GM23338 (cell line): ENCODE measurements around the gene MVB12B. TPM values are rescaled to one million over a fixed set of nuclear protein-coding genes. Genes with fewer than 3 reads are reported as not detected.
"Not testable (repeated sequence)": the region's sequence is repeated elsewhere in the genome, so short reads cannot be mapped to it uniquely, and the experiment has no call there.

Experiments
- ATAC-seq: fragments of 200-7000 bp; cut with Tn5 transposase; 3 replicates; pipeline ENCODE4 v1.9.1; 2020
- DNase-seq: peaks from one replicate; pipeline ENCODE4 v3.0.0-alpha.2; 2015; ENCODE audit warnings: low spot score
- H2AFZ ChIP-seq: fragments of 200-600 bp; sonication (generic); 2 replicates; pipeline ENCODE4 v1.8.0; 2016; ENCODE audit warnings: antibody characterized with exemption, mild to moderate bottlenecking, moderate library complexity
- H3F3A ChIP-seq: fragments of 200-600 bp; sonication (generic); replicated peaks from 2 replicates; pipeline ENCODE4 v1.8.0; 2017; ENCODE audit warnings: antibody characterized with exemption, mixed run types, low read depth
- H3K27ac ChIP-seq: fragments of 200-600 bp; sonication (generic); 2 replicates; pipeline ENCODE4 v1.6.1; 2016; ENCODE audit warnings: low read depth
- H3K27me3 ChIP-seq: fragments of 200-600 bp; sonication (generic); 2 replicates; pipeline ENCODE4 v1.8.0; 2016; ENCODE audit warnings: mild to moderate bottlenecking, mixed run types, moderate library complexity; ENCODE audit not compliant: insufficient read depth
- H3K36me3 ChIP-seq: fragments of 200-600 bp; sonication (generic); 2 replicates; pipeline ENCODE4 v1.8.0; 2016; ENCODE audit warnings: mild to moderate bottlenecking; ENCODE audit not compliant: insufficient read depth
- H3K4me1 ChIP-seq: fragments of 200-600 bp; sonication (generic); 2 replicates; pipeline ENCODE4 v1.8.0; 2016; ENCODE audit warnings: mild to moderate bottlenecking, moderate library complexity; ENCODE audit not compliant: insufficient read depth
- H3K4me2 ChIP-seq: fragments of 200-600 bp; sonication (generic); 2 replicates; pipeline ENCODE4 v1.7.1; 2017; ENCODE audit warnings: mixed run types
- H3K4me3 ChIP-seq: fragments of 200-600 bp; sonication (generic); 2 replicates; pipeline ENCODE4 v1.6.1; 2016; ENCODE audit warnings: mixed run types
- H3K79me2 ChIP-seq: fragments of 200-600 bp; sonication (generic); replicated peaks from 2 replicates; pipeline ENCODE4 v1.8.0; 2017; ENCODE audit warnings: mild to moderate bottlenecking; ENCODE audit not compliant: insufficient read depth
- H3K9me2 ChIP-seq: fragments of 200-600 bp; sonication (generic); 2 replicates; pipeline ENCODE4 v1.8.0; 2017; ENCODE audit not compliant: insufficient read depth
- H4K20me1 ChIP-seq: fragments of 200-600 bp; sonication (generic); replicated peaks from 2 replicates; pipeline ENCODE4 v1.8.0; 2017; ENCODE audit warnings: mild to moderate bottlenecking; ENCODE audit not compliant: insufficient read depth
- H3K27ac Mint-ChIP-seq: 2 replicates; pipeline ENCODE4 v1.8.0; 2020; ENCODE audit warnings: inconsistent platforms, mild to moderate bottlenecking, moderate library complexity, mixed read lengths
- H3K27me3 Mint-ChIP-seq: 3 replicates; pipeline ENCODE4 v1.8.0; 2022; ENCODE audit warnings: low read depth, mild to moderate bottlenecking, moderate library complexity, mixed read lengths, inconsistent platforms; ENCODE audit not compliant: insufficient read depth, poor library complexity
- H3K36me3 Mint-ChIP-seq: 3 replicates; pipeline ENCODE4 v1.8.0; 2021; ENCODE audit warnings: low read depth, mild to moderate bottlenecking, inconsistent platforms, moderate library complexity, mixed read lengths
- H3K4me1 Mint-ChIP-seq: 3 replicates; pipeline ENCODE4 v1.8.0; 2020; ENCODE audit warnings: mild to moderate bottlenecking, inconsistent platforms, mixed read lengths
- H3K4me3 Mint-ChIP-seq: 3 replicates; pipeline ENCODE4 v1.8.0; 2021; ENCODE audit warnings: moderate library complexity, mild to moderate bottlenecking, inconsistent platforms, mixed read lengths
- H3K9me3 Mint-ChIP-seq: 3 replicates; pipeline ENCODE4 v1.8.0; 2020; ENCODE audit warnings: moderate library complexity, mild to moderate bottlenecking, inconsistent platforms, mixed read lengths
- polyA plus RNA-seq: library from polyadenylated mRNA; unstranded; fragments of >200 nt; fragmentation: Nextera tagmentation; extraction: Ambion mirVana; gene quantifications from 2 replicates; pipeline ENCODE4 v1.2.1, GENCODE V29; 2016
- small RNA-seq: library from RNA; depleted of rRNA; stranded (forward); fragments of <200 nt; gene quantifications from one replicate; pipeline ENCODE3, GENCODE V24; 2014; ENCODE audit warnings: low replicate concordance
- total RNA-seq: library from RNA; depleted of rRNA; stranded (reverse); fragments of >200 nt; shearing (Covaris generic); gene quantifications from 2 replicates; pipeline ENCODE4 v1.2.3, GENCODE V29; 2014
- TF ChIP-seq, protein P1 (sequence below), 2 experiments: fragments of 200-600 bp in 1 of 2; sonication (generic) in 1 of 2; conservative IDR thresholded peaks; 2 replicates each; pipeline versions ENCODE4 v1.5.1 to v1.6.1; 2016 to 2017; ENCODE audit warnings: antibody characterized with exemption in 2 of 2, low read depth in 2 of 2, mild to moderate bottlenecking in 2 of 2, moderate library complexity in 1 of 2

MVB12B gene
- total and polyA plus RNA-seq, 2 experiments from 2014 or later: 1.9 to 6.6 TPM

DNA sequence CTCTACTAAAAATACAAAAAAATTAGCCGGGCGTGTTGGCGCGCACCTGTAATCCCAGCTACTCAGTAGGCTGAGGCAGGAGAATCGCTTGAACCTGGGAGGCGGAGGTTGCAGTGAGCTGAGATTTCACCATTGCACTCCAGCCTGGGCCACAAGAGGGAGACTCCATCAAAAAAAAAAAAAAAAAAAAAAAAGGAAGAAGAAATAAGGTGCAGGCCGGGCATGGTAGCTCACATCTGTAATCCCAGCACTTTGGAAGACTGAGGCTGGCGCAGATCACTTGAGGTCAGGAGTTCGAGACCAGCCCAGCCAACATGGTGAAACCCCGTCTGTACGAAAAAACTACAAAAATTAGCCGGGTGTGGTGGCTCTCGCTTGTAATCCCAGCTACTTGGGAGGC lies 228.8 kb downstream of the MVB12B start:
- TF ChIP-seq, protein P1, sequence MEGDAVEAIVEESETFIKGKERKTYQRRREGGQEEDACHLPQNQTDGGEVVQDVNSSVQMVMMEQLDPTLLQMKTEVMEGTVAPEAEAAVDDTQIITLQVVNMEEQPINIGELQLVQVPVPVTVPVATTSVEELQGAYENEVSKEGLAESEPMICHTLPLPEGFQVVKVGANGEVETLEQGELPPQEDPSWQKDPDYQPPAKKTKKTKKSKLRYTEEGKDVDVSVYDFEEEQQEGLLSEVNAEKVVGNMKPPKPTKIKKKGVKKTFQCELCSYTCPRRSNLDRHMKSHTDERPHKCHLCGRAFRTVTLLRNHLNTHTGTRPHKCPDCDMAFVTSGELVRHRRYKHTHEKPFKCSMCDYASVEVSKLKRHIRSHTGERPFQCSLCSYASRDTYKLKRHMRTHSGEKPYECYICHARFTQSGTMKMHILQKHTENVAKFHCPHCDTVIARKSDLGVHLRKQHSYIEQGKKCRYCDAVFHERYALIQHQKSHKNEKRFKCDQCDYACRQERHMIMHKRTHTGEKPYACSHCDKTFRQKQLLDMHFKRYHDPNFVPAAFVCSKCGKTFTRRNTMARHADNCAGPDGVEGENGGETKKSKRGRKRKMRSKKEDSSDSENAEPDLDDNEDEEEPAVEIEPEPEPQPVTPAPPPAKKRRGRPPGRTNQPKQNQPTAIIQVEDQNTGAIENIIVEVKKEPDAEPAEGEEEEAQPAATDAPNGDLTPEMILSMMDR (conservative IDR thresholded peaks at IDR 0.05; ENCODE audit: low read depth in 2 of 2): peak; percentile 39 to 46
- H3K4me3 Mint-ChIP-seq, H3K27me3 Mint-ChIP-seq: not testable (repeated sequence)

More for the DNA sequence above, 228.8 kb downstream of the MVB12B start:
- H3K4me2 ChIP-seq, H3K27ac ChIP-seq, H3K4me1 Mint-ChIP-seq, H3K36me3 Mint-ChIP-seq, H3K9me2 ChIP-seq, H3K27me3 ChIP-seq, H3K27ac Mint-ChIP-seq, H3K4me1 ChIP-seq, DNase-seq, H3F3A ChIP-seq, H3K9me3 Mint-ChIP-seq, H3K79me2 ChIP-seq, H4K20me1 ChIP-seq, H3K4me3 ChIP-seq, H2AFZ ChIP-seq, ATAC-seq, H3K36me3 ChIP-seq: not testable (repeated sequence)

Small RNA genes lying within 50 kb of the gene (small RNA-seq; reads per million reads assigned to genes)
- gene RF00108: 0.30 reads per million, percentile 12 among the genes with 10 or more reads in this experiment
